ENCODE measurements around the gene IFT57. TPM values are rescaled to one million over a fixed set of nuclear protein-coding genes. Genes with fewer than 3 reads are reported as not detected.

The IFT57 gene
- total RNA-seq, 6 experiments from 2014 or later, result 53.6 to 65.3 (median 58.7) TPM

DNA sequence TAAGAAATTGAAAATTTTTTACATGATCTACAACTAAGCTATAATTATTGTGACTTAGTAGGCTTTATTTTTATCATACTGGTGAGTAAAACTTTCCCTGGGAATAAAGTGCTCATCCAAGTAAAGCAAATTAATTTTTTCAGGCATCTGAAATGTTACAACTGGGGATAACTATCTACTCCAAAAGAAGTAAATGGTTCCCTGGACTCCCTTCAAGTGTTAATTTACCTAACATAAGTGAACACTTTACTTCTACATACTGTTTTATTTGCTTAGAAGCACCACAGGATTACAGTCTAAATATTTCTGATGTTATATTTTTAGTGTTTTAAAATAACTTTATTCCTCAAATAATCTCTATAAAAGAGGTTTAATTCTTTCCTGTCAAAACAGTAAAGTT, 57.8 kb downstream of the IFT57 start:
- Mint-ChIP-seq H3K27me3 (ENCODE audit: insufficient read depth) (no peaks in the 10 kb centered on the region), H3K36me3 (ENCODE audit: low read depth) (peaks cover 17% of the 10 kb centered on the region), H3K4me1 (ENCODE audit: low read depth) (peaks cover 16% of the 10 kb centered on the region), H3K4me3 (no peak overlapping the region), H3K27ac (no peak overlapping the region), H3K9me3 (no peaks in the 10 kb centered on the region)
- TF ChIP-seq, protein P1, sequence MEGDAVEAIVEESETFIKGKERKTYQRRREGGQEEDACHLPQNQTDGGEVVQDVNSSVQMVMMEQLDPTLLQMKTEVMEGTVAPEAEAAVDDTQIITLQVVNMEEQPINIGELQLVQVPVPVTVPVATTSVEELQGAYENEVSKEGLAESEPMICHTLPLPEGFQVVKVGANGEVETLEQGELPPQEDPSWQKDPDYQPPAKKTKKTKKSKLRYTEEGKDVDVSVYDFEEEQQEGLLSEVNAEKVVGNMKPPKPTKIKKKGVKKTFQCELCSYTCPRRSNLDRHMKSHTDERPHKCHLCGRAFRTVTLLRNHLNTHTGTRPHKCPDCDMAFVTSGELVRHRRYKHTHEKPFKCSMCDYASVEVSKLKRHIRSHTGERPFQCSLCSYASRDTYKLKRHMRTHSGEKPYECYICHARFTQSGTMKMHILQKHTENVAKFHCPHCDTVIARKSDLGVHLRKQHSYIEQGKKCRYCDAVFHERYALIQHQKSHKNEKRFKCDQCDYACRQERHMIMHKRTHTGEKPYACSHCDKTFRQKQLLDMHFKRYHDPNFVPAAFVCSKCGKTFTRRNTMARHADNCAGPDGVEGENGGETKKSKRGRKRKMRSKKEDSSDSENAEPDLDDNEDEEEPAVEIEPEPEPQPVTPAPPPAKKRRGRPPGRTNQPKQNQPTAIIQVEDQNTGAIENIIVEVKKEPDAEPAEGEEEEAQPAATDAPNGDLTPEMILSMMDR (IDR thresholded peaks at IDR 0.05), result no peak
- no peak for DNase-seq

DNA sequence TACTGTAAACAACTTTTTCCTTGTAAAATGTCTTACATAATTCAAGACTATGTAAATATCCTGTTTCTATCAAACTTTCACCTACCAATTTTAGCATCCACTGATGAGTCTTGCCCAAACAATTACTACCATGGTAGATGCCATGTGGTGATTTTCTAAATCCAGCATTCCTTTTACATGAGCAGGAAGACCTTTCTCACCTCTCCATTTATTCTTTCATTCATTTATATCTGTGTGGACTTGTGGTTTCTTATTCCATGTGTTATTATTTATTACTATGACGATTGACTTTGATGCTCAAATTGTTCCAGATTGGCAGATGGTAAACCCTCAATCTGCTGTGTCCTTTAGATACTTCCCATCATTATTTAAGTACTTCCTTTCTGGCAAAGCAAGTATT, 62.4 kb downstream of the IFT57 start:
- Mint-ChIP-seq H3K4me1 (ENCODE audit: low read depth) (peaks cover 29% of the 10 kb centered on the region), H3K4me3 (no peak overlapping the region), H3K36me3 (ENCODE audit: low read depth) (peaks cover 11% of the 10 kb centered on the region; the same call in 1 of the 2 replicates), H3K27ac (peak overlapping the region; percentile 38), H3K9me3 (no peaks in the 10 kb centered on the region), H3K27me3 (ENCODE audit: insufficient read depth) (no peaks in the 10 kb centered on the region; the same call in 1 of the 2 replicates)
- peak; percentile 64 for DNase-seq
- TF ChIP-seq, protein P1 (IDR thresholded peaks at IDR 0.05), result no peak

DNA sequence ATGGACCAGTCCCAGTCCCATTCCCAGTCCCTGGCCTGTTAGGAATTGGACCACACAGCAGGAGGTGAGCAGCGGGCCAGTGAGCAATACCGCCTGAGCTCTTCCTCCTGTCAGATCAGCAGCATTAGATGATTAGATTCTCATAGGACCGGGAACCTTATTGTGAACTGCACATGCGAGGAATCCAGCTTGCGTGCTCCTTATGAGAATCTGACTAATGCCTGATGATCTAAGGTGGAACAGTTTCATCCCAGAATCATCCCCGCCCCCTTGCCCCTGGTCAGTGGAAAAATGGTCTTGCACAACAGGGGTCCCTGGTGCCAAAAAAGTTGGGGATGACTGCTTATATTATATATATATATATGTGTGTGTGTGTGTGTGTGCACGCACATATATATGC, 63.1 kb downstream of the IFT57 start:
- no peak for DNase-seq
- Mint-ChIP-seq H3K36me3 (ENCODE audit: low read depth) (peaks cover 11% of the 10 kb centered on the region; the same call in 1 of the 2 replicates), H3K27me3 (ENCODE audit: insufficient read depth) (no peaks in the 10 kb centered on the region; the same call in 1 of the 2 replicates), H3K9me3 (no peaks in the 10 kb centered on the region), H3K27ac (no peak overlapping the region), H3K4me1 (ENCODE audit: low read depth) (peaks cover 30% of the 10 kb centered on the region), H3K4me3 (no peak overlapping the region)
- TF ChIP-seq, protein P1 (IDR thresholded peaks at IDR 0.05), result no peak

DNA sequence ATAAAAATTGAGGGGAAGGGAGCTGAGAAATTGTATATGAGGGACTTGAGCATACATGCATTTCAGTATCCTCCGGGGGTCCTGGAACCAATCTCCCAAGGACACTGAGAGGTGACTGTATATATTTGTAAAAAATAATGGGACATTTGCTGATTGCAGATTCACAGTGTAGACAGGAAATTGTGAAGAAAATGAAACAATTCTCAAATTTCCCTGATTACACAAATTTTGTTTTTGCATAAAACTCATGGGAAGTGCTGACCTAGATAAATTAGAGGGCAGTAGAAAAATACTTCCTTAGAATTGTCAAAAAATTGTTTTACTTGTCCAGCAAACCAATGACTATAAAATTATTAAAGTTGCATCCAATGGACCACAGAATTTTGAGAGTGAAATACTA, 64.0 kb downstream of the IFT57 start:
- TF ChIP-seq, protein P1 (IDR thresholded peaks at IDR 0.05), result no peak
- Mint-ChIP-seq H3K4me1 (ENCODE audit: low read depth) (peaks cover 39% of the 10 kb centered on the region), H3K27ac (no peak overlapping the region), H3K27me3 (ENCODE audit: insufficient read depth) (no peaks in the 10 kb centered on the region; the same call in 1 of the 2 replicates), H3K9me3 (no peaks in the 10 kb centered on the region), H3K4me3 (no peak overlapping the region), H3K36me3 (ENCODE audit: low read depth) (peaks cover 11% of the 10 kb centered on the region; the same call in 1 of the 2 replicates)
- DNase-seq, result no peak

DNA sequence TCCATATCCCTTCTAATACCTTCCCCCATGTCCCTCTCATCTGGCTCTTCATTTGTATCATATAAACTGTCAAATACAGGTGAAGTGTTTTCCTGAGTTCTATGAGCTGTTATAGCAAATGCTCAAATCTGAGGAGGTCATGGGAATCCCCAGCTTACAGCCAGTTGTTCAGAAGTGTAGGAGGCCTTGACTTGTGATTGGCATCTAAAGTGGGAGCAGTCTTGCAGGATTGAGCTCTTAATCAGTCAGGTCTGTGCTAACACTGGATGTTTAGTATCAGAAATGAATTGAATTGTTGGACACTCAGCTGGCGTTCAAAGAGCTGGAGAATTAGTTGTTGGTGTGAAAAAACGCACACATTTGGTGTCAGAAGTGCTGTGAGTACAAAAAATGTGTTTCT, 65.0 kb downstream of the IFT57 start:
- peaks cover 48% of the 10 kb centered on the region for H3K4me1 Mint-ChIP-seq (ENCODE audit: low read depth)
- no peak overlapping the region for H3K4me3 Mint-ChIP-seq
- TF ChIP-seq, protein P1 (IDR thresholded peaks at IDR 0.05), result no peak
- no peak overlapping the region for H3K27ac Mint-ChIP-seq
- H3K36me3 Mint-ChIP-seq (ENCODE audit: low read depth), result 0 out of 2 replicates have a peak, but pooled peaks cover 5% of the 10 kb centered on the region
- no peaks in the 10 kb centered on the region; the same call in 1 of the 2 replicates for H3K27me3 Mint-ChIP-seq (ENCODE audit: insufficient read depth)
- H3K9me3 Mint-ChIP-seq, result no peaks in the 10 kb centered on the region
- DNase-seq, result no peak
